GM12878 (cell line): ENCODE measurements around the gene EFCAB8.

Source experiments
- CHD2 ChIP-seq: IDR thresholded peaks from 2 replicates; pipeline ENCODE4 v1.6.1; 2011; ENCODE audit warnings: low read depth, low read length, improper control_type of control experiment, borderline replicate concordance
- CREB1 ChIP-seq: IDR thresholded peaks from 2 replicates; pipeline ENCODE4 v1.6.1; 2012; ENCODE audit warnings: low read depth, mild to moderate bottlenecking, inconsistent platforms
- FOXM1 ChIP-seq: IDR thresholded peaks from 2 replicates; pipeline ENCODE4 v1.6.1; 2012; ENCODE audit warnings: low read depth, mild to moderate bottlenecking, inconsistent platforms, low read length, moderate library complexity
- HDAC6 ChIP-seq: fragments of 200-600 bp; sonication (generic); IDR thresholded peaks from one replicate; pipeline ENCODE4 v1.8.0; 2017; ENCODE audit warnings: antibody characterized with exemption; ENCODE audit not compliant: unreplicated experiment
- NRF1 ChIP-seq: conservative IDR thresholded peaks from 2 replicates; pipeline ENCODE4 v1.6.1; 2011; ENCODE audit warnings: mild to moderate bottlenecking, low read depth, low read length, improper control_type of control experiment
- POLR2AphosphoS5 ChIP-seq: IDR thresholded peaks from 2 replicates; pipeline ENCODE4 v1.6.1; 2011; ENCODE audit warnings: mild to moderate bottlenecking, low read length, inconsistent platforms
- SMARCA5 ChIP-seq: fragments of 450-650 bp; IDR thresholded peaks from 2 replicates; pipeline ENCODE4 v1.6.1; 2017; ENCODE audit warnings: mild to moderate bottlenecking
- TCF7 ChIP-seq: IDR thresholded peaks from 2 replicates; pipeline ENCODE4 v1.6.1; 2014; ENCODE audit warnings: antibody characterized with exemption, borderline replicate concordance
- TF ChIP-seq, protein P1 (sequence below), 3 experiments: IDR thresholded peaks in 2 of 3; conservative IDR thresholded peaks in 1 of 3; 2 replicates each; pipeline ENCODE4 v1.5.1; 2011; ENCODE audit warnings: low read depth in 3 of 3, low read length in 3 of 3, mild to moderate bottlenecking in 3 of 3, control low read depth in 2 of 3, moderate library complexity in 2 of 3, inconsistent platforms in 1 of 3, mixed read lengths in 1 of 3; ENCODE audit not compliant: control insufficient read depth in 2 of 3, insufficient read depth in 1 of 3; ENCODE audit errors: extremely low read depth in 1 of 3

DNA sequence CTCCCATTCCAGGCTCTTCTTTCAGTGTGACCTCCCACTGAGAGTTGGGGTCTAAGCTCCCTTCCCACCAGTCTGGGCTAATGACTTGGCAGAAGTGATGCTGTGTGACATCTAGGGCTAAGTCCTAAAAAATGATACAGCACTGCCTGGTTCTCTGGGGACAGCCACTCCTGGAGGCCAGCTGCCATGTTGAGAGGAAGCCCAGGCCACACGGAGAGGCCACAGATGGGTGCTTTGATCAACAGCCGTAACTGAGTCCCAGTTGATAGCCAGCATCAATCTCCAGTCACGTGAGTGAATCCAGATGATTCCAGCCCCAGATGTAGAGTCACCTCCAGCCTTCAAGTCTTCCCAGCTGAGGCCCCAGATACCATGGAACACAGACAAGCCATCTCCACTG, 131.7 kb downstream of the EFCAB8 start:
- TF ChIP-seq CREB1, result no peak
- no peak for TF ChIP-seq TCF7
- TF ChIP-seq CHD2, result no peak
- TF ChIP-seq POLR2AphosphoS5, result no peak
- TF ChIP-seq, protein P1, sequence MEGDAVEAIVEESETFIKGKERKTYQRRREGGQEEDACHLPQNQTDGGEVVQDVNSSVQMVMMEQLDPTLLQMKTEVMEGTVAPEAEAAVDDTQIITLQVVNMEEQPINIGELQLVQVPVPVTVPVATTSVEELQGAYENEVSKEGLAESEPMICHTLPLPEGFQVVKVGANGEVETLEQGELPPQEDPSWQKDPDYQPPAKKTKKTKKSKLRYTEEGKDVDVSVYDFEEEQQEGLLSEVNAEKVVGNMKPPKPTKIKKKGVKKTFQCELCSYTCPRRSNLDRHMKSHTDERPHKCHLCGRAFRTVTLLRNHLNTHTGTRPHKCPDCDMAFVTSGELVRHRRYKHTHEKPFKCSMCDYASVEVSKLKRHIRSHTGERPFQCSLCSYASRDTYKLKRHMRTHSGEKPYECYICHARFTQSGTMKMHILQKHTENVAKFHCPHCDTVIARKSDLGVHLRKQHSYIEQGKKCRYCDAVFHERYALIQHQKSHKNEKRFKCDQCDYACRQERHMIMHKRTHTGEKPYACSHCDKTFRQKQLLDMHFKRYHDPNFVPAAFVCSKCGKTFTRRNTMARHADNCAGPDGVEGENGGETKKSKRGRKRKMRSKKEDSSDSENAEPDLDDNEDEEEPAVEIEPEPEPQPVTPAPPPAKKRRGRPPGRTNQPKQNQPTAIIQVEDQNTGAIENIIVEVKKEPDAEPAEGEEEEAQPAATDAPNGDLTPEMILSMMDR (IDR thresholded peaks at IDR 0.05 in 2 of 3, conservative IDR thresholded peaks at IDR 0.05 in 1 of 3; ENCODE audit: control insufficient read depth in 2 of 3, extremely low read depth in 1 of 3, insufficient read depth in 1 of 3, low read depth in 3 of 3, low read length in 3 of 3), result no peak
- no peak for TF ChIP-seq HDAC6
- no peak for TF ChIP-seq SMARCA5
- no peak for TF ChIP-seq NRF1
- TF ChIP-seq FOXM1, result no peak
